Stimulated activated CD4-positive, alpha-beta T cell treated with anti-CD3 and anti-CD28 coated beads, Interleukin-1b, Interleukin-23, amount 100 ng/mL, for 48 hours (primary cell): ENCODE data around the gene FCRL6.

Experiments
- DNase-seq: peaks from one replicate; pipeline ENCODE4 v3.0.0-alpha.2; 2020

Gene FCRL6

GRCh38 chr1:159838715-159839114, 36.6 kb downstream of the FCRL6 start:
- no peak for DNase-seq

- no peak for DNase-seq
Observed at GRCh38 chr1:159839116-159839849, 37.1 kb downstream of the FCRL6 start.

- no peak for DNase-seq
Observed at GRCh38 chr1:159841749-159842148, 39.6 kb downstream of the FCRL6 start.

- no peak for DNase-seq
Observed at GRCh38 chr1:159843459-159843858, 41.3 kb downstream of the FCRL6 start.

GRCh38 chr1:159845751-159846629, 43.8 kb downstream of the FCRL6 start:
- DNase-seq, result no peak

- no peak for DNase-seq
Observed at GRCh38 chr1:159847231-159847630, 45.1 kb downstream of the FCRL6 start.

GRCh38 chr1:159848326-159848725, 46.2 kb downstream of the FCRL6 start:
- no peak for DNase-seq

GRCh38 chr1:159849626-159850366, 47.6 kb downstream of the FCRL6 start:
- DNase-seq, result no peak

- no peak for DNase-seq
Observed at GRCh38 chr1:159851407-159851806, 49.2 kb downstream of the FCRL6 start.

- no peak for DNase-seq
Observed at GRCh38 chr1:159853417-159854115, 51.4 kb downstream of the FCRL6 start.

GRCh38 chr1:159854116-159854692, 52.0 kb downstream of the FCRL6 start:
- no peak for DNase-seq

GRCh38 chr1:159854693-159855192, 52.6 kb downstream of the FCRL6 start:
- DNase-seq, result peak; percentile 80

GRCh38 chr1:159855709-159856108, 53.5 kb downstream of the FCRL6 start:
- no peak for DNase-seq

- no peak for DNase-seq
Observed at GRCh38 chr1:159856576-159856975, 54.4 kb downstream of the FCRL6 start.

GRCh38 chr1:159857889-159858288, 55.7 kb downstream of the FCRL6 start:
- no peak for DNase-seq

GRCh38 chr1:159859767-159860322, 57.7 kb downstream of the FCRL6 start:
- no peak for DNase-seq

- no peak for DNase-seq
Observed at GRCh38 chr1:159860456-159860855, 58.3 kb downstream of the FCRL6 start.

- DNase-seq, result no peak
Observed at GRCh38 chr1:159861218-159861617, 59.1 kb downstream of the FCRL6 start.

GRCh38 chr1:159862031-159862430, 59.9 kb downstream of the FCRL6 start:
- DNase-seq, result no peak

- no peak for DNase-seq
Observed at GRCh38 chr1:159862557-159862956, 60.4 kb downstream of the FCRL6 start, which contains the start of gene VSIG8. Gene VSIG8 (minus strand): TSS chr1:159862657. CDS start chr1:159862521, 136 bp downstream.

- no peak for DNase-seq
Observed at GRCh38 chr1:159864262-159864661, 62.1 kb downstream of the FCRL6 start.
